Neural cell (in vitro differentiated cells): ENCODE data around the gene GAPDH. TPM values are rescaled to one million over a fixed set of nuclear protein-coding genes. Genes with fewer than 3 reads are reported as not detected.

Experiments used
- H2AFZ ChIP-seq: fragments of 200-600, 300-800 bp; sonication (generic), shearing (Covaris generic); 2 replicates; pipeline ENCODE4 v1.6.0; 2014; ENCODE audit warnings: low read depth, mild to moderate bottlenecking, antibody characterized with exemption, low read length, moderate library complexity
- H3F3A ChIP-seq: fragments of 200-600 bp; shearing (Covaris generic); 2 replicates; pipeline ENCODE4 v1.6.1; 2016; ENCODE audit warnings: mild to moderate bottlenecking, moderate library complexity, mixed read lengths, antibody characterized with exemption, low read length; ENCODE audit not compliant: insufficient read depth, poor library complexity, severe bottlenecking
- H3K27ac ChIP-seq: fragments of 200-600, 300-800 bp; sonication (generic), shearing (Covaris generic); 2 replicates; pipeline ENCODE4 v1.5.1; 2014; ENCODE audit warnings: mild to moderate bottlenecking, low read length, moderate library complexity
- H3K27me3 ChIP-seq: fragments of 300-800, 200-600 bp; sonication (generic), shearing (Covaris generic); 2 replicates; pipeline ENCODE4 v1.6.0; 2014; ENCODE audit warnings: mild to moderate bottlenecking, low read depth, low read length, moderate library complexity; ENCODE audit not compliant: insufficient read depth
- H3K36me3 ChIP-seq: fragments of 300-800, 200-600 bp; sonication (generic), shearing (Covaris generic); 2 replicates; pipeline ENCODE4 v1.5.1; 2014; ENCODE audit warnings: mild to moderate bottlenecking, antibody characterized with exemption, low read length, moderate library complexity; ENCODE audit not compliant: insufficient read depth
- H3K4me2 ChIP-seq: fragments of 300-800, 200-600 bp; sonication (generic), shearing (Covaris generic); 2 replicates; pipeline ENCODE4 v1.6.0; 2014; ENCODE audit warnings: mild to moderate bottlenecking, low read length
- H3K4me3 ChIP-seq: fragments of 300-800, 200-600 bp; sonication (generic), shearing (Covaris generic); 2 replicates; pipeline ENCODE4 v1.5.1; 2014; ENCODE audit warnings: mild to moderate bottlenecking, low read length, moderate library complexity
- H3K79me2 ChIP-seq: fragments of 200-600 bp; shearing (Covaris generic); replicated peaks from 2 replicates; pipeline ENCODE4 v1.6.0; 2014; ENCODE audit warnings: mild to moderate bottlenecking, low read length, moderate library complexity; ENCODE audit not compliant: insufficient read depth
- H3K9ac ChIP-seq: fragments of 300-800, 200-600 bp; sonication (generic), shearing (Covaris generic); 2 replicates; pipeline ENCODE4 v1.6.1; 2016; ENCODE audit warnings: mild to moderate bottlenecking, low read length, mixed read lengths
- H3K9me2 ChIP-seq: fragments of 200-600 bp; shearing (Covaris generic); 2 replicates; pipeline ENCODE4 v1.6.1; 2016; ENCODE audit warnings: mild to moderate bottlenecking, low read length, mixed read lengths; ENCODE audit not compliant: insufficient read depth
- H3K9me3 ChIP-seq: fragments of 200-600, 300-800 bp; sonication (generic), shearing (Covaris generic); 2 replicates; pipeline ENCODE4 v1.6.1; 2016; ENCODE audit warnings: mild to moderate bottlenecking, mixed run types, low read length, moderate library complexity, mixed read lengths
- H4K20me1 ChIP-seq: fragments of 200-600 bp; shearing (Covaris generic); 2 replicates; pipeline ENCODE4 v1.6.1; 2016; ENCODE audit warnings: mild to moderate bottlenecking, mixed run types; ENCODE audit not compliant: insufficient read depth
- CTCF ChIP-seq: fragments of 450-650 bp; IDR thresholded peaks from 2 replicates; pipeline ENCODE4 v1.5.1; 2014; ENCODE audit warnings: antibody characterized with exemption, mild to moderate bottlenecking, moderate library complexity; ENCODE audit not compliant: poor library complexity, severe bottlenecking
- EP300 ChIP-seq: fragments of 450-650 bp; conservative IDR thresholded peaks from 2 replicates; pipeline ENCODE4 v1.6.1; 2014; ENCODE audit warnings: antibody characterized with exemption, mild to moderate bottlenecking, moderate library complexity; ENCODE audit not compliant: poor library complexity, severe bottlenecking
- EZH2 ChIP-seq: fragments of 200-600, 300-800 bp; shearing (Covaris generic), sonication (generic); IDR thresholded peaks from 2 replicates; pipeline ENCODE4 v1.6.1; 2014; ENCODE audit warnings: antibody characterized with exemption, low read length, borderline replicate concordance, mild to moderate bottlenecking; ENCODE audit not compliant: insufficient read depth, poor library complexity, severe bottlenecking
- MXI1 ChIP-seq: fragments of 450-650 bp; conservative IDR thresholded peaks from 2 replicates; pipeline ENCODE4 v1.6.1; 2014; ENCODE audit warnings: antibody characterized with exemption, mild to moderate bottlenecking; ENCODE audit not compliant: poor library complexity, severe bottlenecking
- POLR2AphosphoS5 ChIP-seq: IDR thresholded peaks from 2 replicates; pipeline ENCODE4 v1.6.1; 2012
- RAD21 ChIP-seq: fragments of 450-650 bp; conservative IDR thresholded peaks from 2 replicates; pipeline ENCODE4 v1.6.1; 2014; ENCODE audit warnings: antibody characterized with exemption, mild to moderate bottlenecking, moderate library complexity
- REST ChIP-seq: IDR thresholded peaks from 2 replicates; pipeline ENCODE4 v1.6.1; 2012; ENCODE audit warnings: borderline replicate concordance
- SMC3 ChIP-seq: fragments of 450-650 bp; conservative IDR thresholded peaks from 2 replicates; pipeline ENCODE4 v1.6.1; 2014; ENCODE audit warnings: antibody characterized with exemption, mild to moderate bottlenecking, moderate library complexity; ENCODE audit not compliant: poor library complexity
- TAF1 ChIP-seq: IDR thresholded peaks from 2 replicates; pipeline ENCODE4 v1.6.1; 2012; ENCODE audit warnings: low read depth
- polyA plus RNA-seq: library from polyadenylated mRNA; depleted of rRNA; stranded (reverse); fragments of >200 nt; gene quantifications from 2 replicates; pipeline ENCODE4 v1.2.3, GENCODE V29; 2014

Gene GAPDH
- polyA plus RNA-seq, 1 donor from 2014 or later, result 1,673 TPM

GRCh38 chr12:6534945-6535696 is 804 bp downstream of the GAPDH start:
- H3F3A ChIP-seq, result peaks cover 4% of the 10 kb centered on the region
- H3K9me2 ChIP-seq, result no peaks in the 10 kb centered on the region
- peak overlapping the region; percentile 100 for H3K4me3 ChIP-seq
- H4K20me1 ChIP-seq, result peaks cover 9% of the 10 kb centered on the region
- peak overlapping the region; percentile 98 for H3K27ac ChIP-seq
- peak overlapping the region; percentile 21 for H2AFZ ChIP-seq
- H3K27me3 ChIP-seq, result no peaks in the 10 kb centered on the region
- peak overlapping the region; percentile 92 for H3K4me2 ChIP-seq
- TF ChIP-seq REST (peak; percentile 63), RAD21 (peak; percentile 28), TAF1 (peak; percentile 22), SMC3 (no peak), EP300 (peak; percentile 37), MXI1 (peak; percentile 73), EZH2 (no peak), POLR2AphosphoS5 (peak; percentile 68)
- H3K9me3 ChIP-seq, result no peaks in the 10 kb centered on the region
- peaks cover 20% of the 10 kb centered on the region for H3K79me2 ChIP-seq
- peaks cover 11% of the 10 kb centered on the region for H3K36me3 ChIP-seq
- peak overlapping the region; percentile 99 for H3K9ac ChIP-seq

- H3K9ac ChIP-seq, result peak overlapping the region; percentile 99
- H3K4me3 ChIP-seq, result peak overlapping the region; percentile 100
- H2AFZ ChIP-seq, result no peak overlapping the region
- peaks cover 11% of the 10 kb centered on the region for H3K36me3 ChIP-seq
- peaks cover 9% of the 10 kb centered on the region for H4K20me1 ChIP-seq
- H3K79me2 ChIP-seq, result peaks cover 20% of the 10 kb centered on the region
- no peaks in the 10 kb centered on the region for H3K9me2 ChIP-seq
- H3K4me2 ChIP-seq, result peak overlapping the region; percentile 92
- peak overlapping the region; percentile 98 for H3K27ac ChIP-seq
- peaks cover 4% of the 10 kb centered on the region for H3F3A ChIP-seq
- H3K27me3 ChIP-seq, result no peaks in the 10 kb centered on the region
- no peak for TF ChIP-seq RAD21
- no peak for TF ChIP-seq TAF1
- TF ChIP-seq REST, result no peak
- no peak for TF ChIP-seq EZH2
- TF ChIP-seq MXI1, result no peak
- no peak for TF ChIP-seq SMC3
- TF ChIP-seq POLR2AphosphoS5, result no peak
- TF ChIP-seq EP300, result no peak
- no peak for TF ChIP-seq CTCF
- H3K9me3 ChIP-seq, result no peaks in the 10 kb centered on the region
Observed at GRCh38 chr12:6535697-6535946, 1.3 kb downstream of the GAPDH start.
